ENCODE measurements around the gene PRDM12.

PRDM12 gene

GRCh38 chr9:130651752-130652151 is 12.6 kb upstream of the PRDM12 start:
- TF ChIP-seq RBAK (tag by site-specific recombination; IDR thresholded peaks at IDR 0.05) (no peak), GLI4 (tag by site-specific recombination; IDR thresholded peaks at IDR 0.05) (no peak), GLI2 (tag by site-specific recombination; IDR thresholded peaks at IDR 0.05; ENCODE audit: borderline replicate concordance, low read depth) (no peak), ZNF169 (tag by site-specific recombination; IDR thresholded peaks at IDR 0.05) (no peak), ZNF202 (tag by site-specific recombination; IDR thresholded peaks at IDR 0.05; ENCODE audit: borderline replicate concordance) (no peak), ZNF16 (tag by site-specific recombination; IDR thresholded peaks at IDR 0.05; ENCODE audit: low read depth) (no peak), ZNF223 (tag by site-specific recombination; IDR thresholded peaks at IDR 0.05) (no peak), SETDB1 (IDR thresholded peaks at IDR 0.05; ENCODE audit: insufficient read length, low read length) (no peak), ZFP69B (tag by site-specific recombination; IDR thresholded peaks at IDR 0.05) (no peak)
- TF ChIP-seq, protein P1, sequence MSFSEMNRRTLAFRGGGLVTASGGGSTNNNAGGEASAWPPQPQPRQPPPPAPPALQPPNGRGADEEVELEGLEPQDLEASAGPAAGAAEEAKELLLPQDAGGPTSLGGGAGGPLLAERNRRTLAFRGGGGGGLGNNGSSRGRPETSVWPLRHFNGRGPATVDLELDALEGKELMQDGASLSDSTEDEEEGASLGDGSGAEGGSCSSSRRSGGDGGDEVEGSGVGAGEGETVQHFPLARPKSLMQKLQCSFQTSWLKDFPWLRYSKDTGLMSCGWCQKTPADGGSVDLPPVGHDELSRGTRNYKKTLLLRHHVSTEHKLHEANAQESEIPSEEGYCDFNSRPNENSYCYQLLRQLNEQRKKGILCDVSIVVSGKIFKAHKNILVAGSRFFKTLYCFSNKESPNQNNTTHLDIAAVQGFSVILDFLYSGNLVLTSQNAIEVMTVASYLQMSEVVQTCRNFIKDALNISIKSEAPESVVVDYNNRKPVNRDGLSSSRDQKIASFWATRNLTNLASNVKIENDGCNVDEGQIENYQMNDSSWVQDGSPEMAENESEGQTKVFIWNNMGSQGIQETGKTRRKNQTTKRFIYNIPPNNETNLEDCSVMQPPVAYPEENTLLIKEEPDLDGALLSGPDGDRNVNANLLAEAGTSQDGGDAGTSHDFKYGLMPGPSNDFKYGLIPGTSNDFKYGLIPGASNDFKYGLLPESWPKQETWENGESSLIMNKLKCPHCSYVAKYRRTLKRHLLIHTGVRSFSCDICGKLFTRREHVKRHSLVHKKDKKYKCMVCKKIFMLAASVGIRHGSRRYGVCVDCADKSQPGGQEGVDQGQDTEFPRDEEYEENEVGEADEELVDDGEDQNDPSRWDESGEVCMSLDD (tag by site-specific recombination; IDR thresholded peaks at IDR 0.05) = no peak
- H3K4me1 ChIP-seq (ENCODE audit: control insufficient read depth, insufficient read depth, low read length) = no peaks in the 10 kb centered on the region
- CTCF ChIA-PET = interaction anchor here (0.5 to 1.0 kb wide), 3 partner anchors 191 to 593 kb away, joined by 3 to 4 read pairs (median 3); no protein-coding TSS in a partner anchor
- H3K4me3 ChIP-seq (ENCODE audit: low read depth, low read length) = no peak overlapping the region
- POLR2A ChIA-PET = no interaction called here
- H3K9me3 ChIP-seq (ENCODE audit: control insufficient read depth, insufficient read depth, low read depth, low read length) = no peaks in the 10 kb centered on the region
- H3K36me3 ChIP-seq (ENCODE audit: control insufficient read depth in 2 of 2, insufficient read depth in 1 of 2, low read length in 2 of 2) = no peaks in the 10 kb centered on the region
- H3K27ac ChIP-seq (ENCODE audit: extremely low read depth, low read depth, low read length) = no peak overlapping the region

GRCh38 chr9:130654879-130655278 is 9.5 kb upstream of the PRDM12 start:
- no peaks in the 10 kb centered on the region for H3K9me3 ChIP-seq (ENCODE audit: control insufficient read depth, insufficient read depth, low read depth, low read length)
- ChIA-PET POLR2A (no interaction called here), CTCF (no interaction called here)
- no peak overlapping the region for H3K4me3 ChIP-seq (ENCODE audit: low read depth, low read length)
- H3K4me1 ChIP-seq (ENCODE audit: control insufficient read depth, insufficient read depth, low read length) = no peaks in the 10 kb centered on the region
- no peak overlapping the region for H3K27ac ChIP-seq (ENCODE audit: extremely low read depth, low read depth, low read length)
- no peaks in the 10 kb centered on the region for H3K36me3 ChIP-seq (ENCODE audit: control insufficient read depth in 2 of 2, insufficient read depth in 1 of 2, low read length in 2 of 2)
- TF ChIP-seq ZNF350 (tag by site-specific recombination; IDR thresholded peaks at IDR 0.05) = no peak
- TF ChIP-seq ZNF624 (tag by site-specific recombination; IDR thresholded peaks at IDR 0.05) = no peak
- no peak for TF ChIP-seq GLI2 (tag by site-specific recombination; IDR thresholded peaks at IDR 0.05; ENCODE audit: borderline replicate concordance, low read depth)
- no peak for TF ChIP-seq ZBTB21 (tag by site-specific recombination; IDR thresholded peaks at IDR 0.05)
- TF ChIP-seq ZNF354C (tag by site-specific recombination; IDR thresholded peaks at IDR 0.05; ENCODE audit: borderline replicate concordance, low read depth) = no peak
- TF ChIP-seq ZNF704 (tag by site-specific recombination; IDR thresholded peaks at IDR 0.05) = no peak
- TF ChIP-seq ZNF518A (tag by site-specific recombination; conservative IDR thresholded peaks at IDR 0.05; ENCODE audit: low read depth) = no peak
- no peak for TF ChIP-seq ZNF843 (tag by site-specific recombination; IDR thresholded peaks at IDR 0.05)
- no peak for TF ChIP-seq ZNF629 (tag by site-specific recombination; IDR thresholded peaks at IDR 0.05)

Data from HEK293 (cell line).